Measurements from ENCODE around the gene KIF16B. TPM values are rescaled to one million over a fixed set of nuclear protein-coding genes. Genes with fewer than 3 reads are reported as not detected.

Gene KIF16B
- total RNA-seq, 2 experiments from 2014 or later = 3.5 to 4.2 TPM

DNA sequence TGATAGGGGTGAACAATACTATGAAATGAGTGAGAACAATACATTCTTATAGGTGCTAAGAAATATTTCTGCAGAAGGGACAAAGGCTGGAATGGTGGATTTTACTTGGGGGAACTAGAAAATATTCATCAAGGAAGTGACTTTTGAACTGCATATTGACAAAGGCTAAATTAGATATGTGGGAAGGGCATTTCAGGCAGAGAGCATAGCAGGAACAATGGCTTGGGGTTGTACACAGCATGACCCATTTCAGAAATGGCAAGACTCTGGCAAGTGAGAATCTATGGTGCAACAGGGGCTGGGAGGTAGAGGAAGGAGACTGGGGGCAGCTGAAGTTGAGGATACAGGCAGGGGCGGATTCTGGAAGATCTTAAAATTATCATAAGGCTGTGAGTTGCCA, 46.7 kb upstream of the KIF16B start:
- H3K27me3 Mint-ChIP-seq = no peaks in the 10 kb centered on the region
- intact Hi-C loops (cut with micrococcal nuclease) = no loop called here
- no peaks in the 10 kb centered on the region for H3K36me3 Mint-ChIP-seq (ENCODE audit: low read depth)
- ATAC-seq = no peak
- no peaks in the 10 kb centered on the region for H3K4me1 Mint-ChIP-seq (ENCODE audit: low read depth)
- H3K4me3 Mint-ChIP-seq = no peak overlapping the region
- TF ChIP-seq, protein P1, sequence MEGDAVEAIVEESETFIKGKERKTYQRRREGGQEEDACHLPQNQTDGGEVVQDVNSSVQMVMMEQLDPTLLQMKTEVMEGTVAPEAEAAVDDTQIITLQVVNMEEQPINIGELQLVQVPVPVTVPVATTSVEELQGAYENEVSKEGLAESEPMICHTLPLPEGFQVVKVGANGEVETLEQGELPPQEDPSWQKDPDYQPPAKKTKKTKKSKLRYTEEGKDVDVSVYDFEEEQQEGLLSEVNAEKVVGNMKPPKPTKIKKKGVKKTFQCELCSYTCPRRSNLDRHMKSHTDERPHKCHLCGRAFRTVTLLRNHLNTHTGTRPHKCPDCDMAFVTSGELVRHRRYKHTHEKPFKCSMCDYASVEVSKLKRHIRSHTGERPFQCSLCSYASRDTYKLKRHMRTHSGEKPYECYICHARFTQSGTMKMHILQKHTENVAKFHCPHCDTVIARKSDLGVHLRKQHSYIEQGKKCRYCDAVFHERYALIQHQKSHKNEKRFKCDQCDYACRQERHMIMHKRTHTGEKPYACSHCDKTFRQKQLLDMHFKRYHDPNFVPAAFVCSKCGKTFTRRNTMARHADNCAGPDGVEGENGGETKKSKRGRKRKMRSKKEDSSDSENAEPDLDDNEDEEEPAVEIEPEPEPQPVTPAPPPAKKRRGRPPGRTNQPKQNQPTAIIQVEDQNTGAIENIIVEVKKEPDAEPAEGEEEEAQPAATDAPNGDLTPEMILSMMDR (IDR thresholded peaks at IDR 0.05) = no peak
- no peak overlapping the region for H3K27ac Mint-ChIP-seq
- POLR2A ChIA-PET = no interaction called here
- H3K9me3 Mint-ChIP-seq = peaks cover 2% of the 10 kb centered on the region
- no peak for DNase-seq
- CTCF ChIA-PET = no interaction called here

DNA sequence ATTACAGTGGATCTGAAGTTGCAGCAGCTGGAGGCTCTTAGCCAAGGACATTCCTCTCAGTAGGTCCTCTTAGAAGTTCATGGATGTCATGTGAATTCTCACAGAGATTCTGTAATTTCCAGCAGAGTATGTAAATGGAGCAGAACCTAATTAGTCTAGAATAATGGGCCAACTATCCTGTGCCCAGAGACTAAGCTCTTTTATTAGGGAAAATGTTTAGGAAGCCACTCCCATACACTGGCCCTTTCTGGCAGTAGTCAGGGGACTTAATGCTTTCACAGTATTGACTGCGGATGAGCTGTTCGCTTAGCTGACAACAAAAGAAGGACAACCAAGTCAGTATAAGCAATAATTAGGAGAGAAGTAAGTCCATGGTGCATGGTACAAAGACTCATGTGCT, 43.8 kb upstream of the KIF16B start:
- intact Hi-C loops (cut with micrococcal nuclease) = no loop called here
- DNase-seq (no peak), ATAC-seq (no peak)
- H3K4me3 Mint-ChIP-seq = no peak overlapping the region
- H3K4me1 Mint-ChIP-seq (ENCODE audit: low read depth) = no peaks in the 10 kb centered on the region
- H3K9me3 Mint-ChIP-seq = peaks cover 2% of the 10 kb centered on the region
- peaks cover 2% of the 10 kb centered on the region for H3K27me3 Mint-ChIP-seq
- POLR2A ChIA-PET = no interaction called here
- CTCF ChIA-PET = no interaction called here
- TF ChIP-seq, protein P1 (IDR thresholded peaks at IDR 0.05) = no peak
- H3K36me3 Mint-ChIP-seq (ENCODE audit: low read depth) = no peaks in the 10 kb centered on the region
- H3K27ac Mint-ChIP-seq = no peak overlapping the region

DNA sequence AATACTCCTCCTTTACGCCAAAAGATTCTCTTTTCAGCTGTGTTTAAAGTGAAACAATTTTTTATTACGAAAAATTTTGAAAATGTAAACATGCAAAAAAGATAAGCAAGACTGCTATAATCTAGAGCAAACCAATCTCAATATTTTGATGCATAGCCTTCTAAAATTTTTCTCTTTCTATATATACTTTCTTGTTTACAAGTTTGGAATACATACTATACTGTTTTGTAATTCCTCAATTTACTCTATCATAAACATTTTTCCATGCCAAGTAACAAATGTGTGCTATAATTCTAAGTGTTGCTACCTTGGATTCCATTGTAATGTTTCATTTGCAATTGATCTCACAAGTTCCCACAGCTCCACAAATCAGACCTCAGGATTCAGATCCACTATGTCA, 43.1 kb upstream of the KIF16B start:
- DNase-seq = no peak
- no peak for ATAC-seq
- no peaks in the 10 kb centered on the region for H3K4me1 Mint-ChIP-seq (ENCODE audit: low read depth)
- POLR2A ChIA-PET = no interaction called here
- H3K27me3 Mint-ChIP-seq = peaks cover 2% of the 10 kb centered on the region
- intact Hi-C loops (cut with micrococcal nuclease) = no loop called here
- no peak overlapping the region for H3K27ac Mint-ChIP-seq
- H3K36me3 Mint-ChIP-seq (ENCODE audit: low read depth) = no peaks in the 10 kb centered on the region
- H3K9me3 Mint-ChIP-seq = peaks cover 2% of the 10 kb centered on the region
- CTCF ChIA-PET = no interaction called here
- TF ChIP-seq, protein P1 (IDR thresholded peaks at IDR 0.05) = no peak
- no peak overlapping the region for H3K4me3 Mint-ChIP-seq

DNA sequence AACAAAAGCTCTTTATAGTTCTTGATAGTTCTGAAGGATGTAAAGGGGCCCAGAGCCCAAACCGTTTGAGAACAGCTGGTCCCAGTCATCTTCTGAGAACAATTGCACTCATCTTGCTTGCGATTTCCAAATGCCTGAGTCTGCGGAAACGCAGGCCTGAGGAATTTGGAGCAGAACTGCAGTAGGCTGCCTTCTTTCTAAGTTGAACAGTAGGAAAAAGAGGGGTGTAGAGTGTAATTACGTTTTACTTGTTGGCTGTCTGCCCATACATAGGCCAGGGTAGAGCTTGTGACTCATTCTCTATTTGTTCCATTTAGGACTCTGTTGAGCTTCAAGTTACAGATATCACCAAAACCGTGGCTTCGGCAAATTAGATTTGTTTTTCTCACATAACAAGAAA, 42.0 kb upstream of the KIF16B start:
- TF ChIP-seq, protein P1 (IDR thresholded peaks at IDR 0.05) = no peak
- peaks cover 2% of the 10 kb centered on the region for H3K9me3 Mint-ChIP-seq
- ChIA-PET CTCF (no interaction called here), POLR2A (no interaction called here)
- no peaks in the 10 kb centered on the region for H3K36me3 Mint-ChIP-seq (ENCODE audit: low read depth)
- no peak overlapping the region for H3K4me3 Mint-ChIP-seq
- no peak for DNase-seq
- no peak overlapping the region for H3K27ac Mint-ChIP-seq
- H3K4me1 Mint-ChIP-seq (ENCODE audit: low read depth) = no peaks in the 10 kb centered on the region
- intact Hi-C loops (cut with micrococcal nuclease) = no loop called here
- ATAC-seq = no peak
- peaks cover 2% of the 10 kb centered on the region for H3K27me3 Mint-ChIP-seq

DNA sequence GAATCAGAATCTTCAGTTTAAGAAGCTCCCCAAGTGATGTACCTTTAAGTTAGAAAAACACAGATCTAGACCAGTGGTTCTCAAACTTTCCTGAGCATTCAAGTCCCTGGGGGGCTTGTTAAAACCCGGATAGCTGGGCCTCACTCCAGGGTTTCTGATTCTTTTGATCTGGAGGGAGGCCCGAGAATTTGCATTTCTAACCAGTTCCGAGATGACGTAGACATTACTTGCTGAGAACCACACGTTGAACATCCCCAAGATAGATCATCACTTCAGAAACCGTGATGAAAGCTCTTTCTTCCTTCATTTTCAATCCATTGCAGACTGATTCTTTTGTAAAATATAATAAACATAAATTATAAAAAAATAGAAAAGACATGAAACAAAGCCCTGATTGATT, 40.7 kb upstream of the KIF16B start:
- Mint-ChIP-seq H3K36me3 (ENCODE audit: low read depth) (no peaks in the 10 kb centered on the region), H3K9me3 (peaks cover 2% of the 10 kb centered on the region), H3K27me3 (peaks cover 8% of the 10 kb centered on the region), H3K27ac (no peak overlapping the region), H3K4me3 (no peak overlapping the region), H3K4me1 (ENCODE audit: low read depth) (no peaks in the 10 kb centered on the region)
- DNase-seq = no peak
- intact Hi-C loops (cut with micrococcal nuclease) = no loop called here
- no peak for ATAC-seq
- POLR2A ChIA-PET = no interaction called here
- TF ChIP-seq, protein P1 (IDR thresholded peaks at IDR 0.05) = no peak
- CTCF ChIA-PET = no interaction called here
